A673 (cell line): ENCODE measurements around the gene EBLN2.

Source experiments
- CTCF ChIP-seq: fragments of 300-800, 200-600 bp; sonication (generic); conservative IDR thresholded peaks from 2 replicates; pipeline ENCODE4 v1.5.1; 2017; ENCODE audit warnings: low read depth, mild to moderate bottlenecking, antibody characterized with exemption, low read length, moderate library complexity, mixed read lengths
- EZH2 ChIP-seq: fragments of 200-600 bp; sonication (generic); IDR thresholded peaks from 2 replicates; pipeline ENCODE4 v1.6.1; 2017; ENCODE audit warnings: borderline replicate concordance, low read depth, mild to moderate bottlenecking, mixed read lengths, antibody characterized with exemption, low read length; ENCODE audit not compliant: poor library complexity, severe bottlenecking

- TF ChIP-seq CTCF = no peak
- TF ChIP-seq EZH2 = no peak
Measured at GRCh38 chr3:73072634-73073033, 11.2 kb downstream of the EBLN2 start.
